GM21390 (cell line): ENCODE results near the gene CGB1.
"Not testable (repeated sequence)": the region's sequence is repeated elsewhere in the genome, so short reads cannot be mapped to it uniquely, and the experiment has no call there.

Experiments used
- ATAC-seq: cut with Tn5 transposase; IDR thresholded peaks from one replicate; pipeline ENCODE4 v1.9.1; 2021; ENCODE audit not compliant: unreplicated experiment

The CGB1 gene

DNA sequence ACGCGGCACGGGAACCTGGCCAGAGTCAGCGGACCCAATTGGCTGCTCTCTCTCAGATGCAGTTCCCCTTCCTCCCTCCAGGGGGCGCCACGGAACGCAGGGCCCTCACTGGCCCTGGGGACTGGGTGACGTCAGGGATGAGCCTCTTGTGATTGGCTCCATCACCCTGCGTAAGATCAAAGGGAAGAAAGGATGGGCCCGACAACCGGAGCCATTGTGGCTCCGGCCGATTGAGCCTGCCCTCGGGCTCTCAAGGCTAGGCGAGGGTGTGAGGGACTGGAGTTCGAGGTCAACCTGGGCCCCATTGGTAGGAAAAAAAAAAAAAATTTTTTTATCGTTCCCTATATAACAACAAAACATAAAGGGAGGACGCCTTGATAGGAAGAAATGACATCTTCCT, at the start of gene CGB1:
Gene CGB1, minus strand, starts transcription at position 81 of the 400 bp plus-strand sequence. CDS start 184 bp downstream, outside the sequence.
- not testable (repeated sequence) for ATAC-seq

- no peak for ATAC-seq
Measured at GRCh38 chr19:49086296-49086695, 49.6 kb upstream of the CGB1 start.

DNA sequence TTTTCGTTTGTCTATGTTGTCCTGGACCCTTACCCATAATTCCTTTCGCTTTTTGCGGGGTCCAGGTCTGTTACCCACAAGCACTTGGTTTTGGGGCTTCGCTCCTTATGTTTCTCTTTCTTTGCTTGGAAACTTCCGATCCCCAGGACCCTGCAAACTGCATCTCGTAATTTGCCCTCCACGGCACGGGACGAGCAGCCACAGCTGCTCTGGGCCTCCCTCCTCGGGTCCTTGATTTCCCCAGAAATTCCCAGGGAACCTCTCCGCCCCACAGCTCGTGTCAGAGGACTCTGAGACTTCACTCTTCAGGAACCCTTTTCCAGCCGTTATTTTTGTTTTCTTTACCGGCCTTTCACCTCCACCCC, 49.2 kb upstream of the CGB1 start:
- no peak for ATAC-seq

GRCh38 chr19:49085020-49085867, 48.5 kb upstream of the CGB1 start, which contains the start of gene SNRNP70:
SNRNP70 (plus strand) TSS chr19:49085451; CDS start chr19:49086415, 964 bp downstream.
- peak; percentile 76 for ATAC-seq

DNA sequence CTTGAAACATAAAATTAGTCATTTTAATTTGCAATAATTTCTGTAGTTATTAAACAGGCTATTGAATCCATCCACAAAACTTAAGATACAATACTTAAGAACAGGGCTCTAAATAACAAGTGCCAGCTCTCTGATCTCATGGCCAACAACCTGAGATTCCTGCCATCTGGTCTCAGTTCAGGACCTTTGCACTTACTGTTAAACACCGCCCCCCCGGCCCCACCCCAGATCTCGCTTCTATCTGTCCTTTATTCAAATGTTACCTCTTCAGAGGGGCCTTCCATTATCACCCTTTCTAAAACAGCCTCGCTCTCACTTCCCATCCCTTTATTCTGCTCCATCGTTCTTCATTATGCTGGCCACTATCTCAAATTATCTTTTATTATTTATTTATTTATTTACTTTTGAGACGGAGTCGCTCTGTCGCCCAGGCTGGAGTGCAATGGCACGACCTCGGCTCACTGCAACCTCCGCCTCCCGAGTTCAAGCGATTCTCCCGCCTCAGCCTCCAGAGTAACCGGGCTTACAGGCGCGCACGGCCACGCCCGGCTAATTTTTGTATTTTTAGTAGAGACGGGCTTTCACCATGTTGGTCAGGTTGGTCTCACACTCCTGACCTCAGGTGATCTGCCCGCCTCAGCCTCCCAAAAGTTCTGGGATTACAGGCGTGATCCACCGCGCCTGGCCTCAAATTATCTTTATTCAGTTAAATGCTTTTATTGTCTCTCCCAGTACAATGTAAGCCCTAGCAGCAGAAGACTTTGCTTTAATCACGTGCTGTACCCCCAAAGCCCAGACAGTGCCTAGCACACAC, 47.7 kb upstream of the CGB1 start:
- ATAC-seq: no peak

DNA sequence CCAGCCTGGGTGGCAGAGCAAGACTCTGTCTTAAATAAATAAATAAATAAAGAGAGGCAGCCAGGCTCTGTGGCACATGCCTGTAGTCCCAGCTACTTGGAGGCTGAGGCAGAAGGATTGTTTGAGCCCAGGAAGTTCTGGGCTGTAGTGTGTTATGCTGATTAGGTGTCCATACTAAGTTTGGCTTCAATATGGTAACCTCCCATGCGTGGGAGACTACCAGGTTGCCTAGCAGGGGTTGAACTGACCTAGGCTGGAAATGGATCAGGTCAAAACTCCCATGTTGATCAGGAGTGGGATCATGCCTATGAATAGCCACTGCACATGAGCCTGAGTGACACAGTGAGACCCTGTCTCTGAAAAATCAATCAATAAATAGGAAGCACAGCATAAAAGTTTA, 44.6 kb upstream of the CGB1 start:
- ATAC-seq: no peak

DNA sequence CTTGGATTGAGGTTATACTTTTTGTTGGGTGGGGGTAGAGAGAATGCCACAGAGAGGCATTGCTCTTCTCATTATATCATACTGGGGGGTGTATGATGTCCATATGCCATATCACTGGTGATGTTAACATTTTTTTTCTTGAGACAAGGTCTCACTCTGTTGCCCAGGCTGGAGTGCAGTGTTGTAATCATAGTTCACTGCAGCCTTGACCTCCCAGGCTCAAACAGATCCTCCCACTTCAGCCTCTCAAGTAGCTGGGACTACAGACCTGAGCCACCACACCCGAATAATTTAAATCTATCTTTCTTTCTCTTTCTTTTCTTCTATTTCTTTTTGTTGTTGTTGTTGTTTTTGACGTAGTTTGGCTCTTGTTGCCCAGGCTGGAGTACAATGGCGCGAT, 43.7 kb upstream of the CGB1 start:
- ATAC-seq: no peak

DNA sequence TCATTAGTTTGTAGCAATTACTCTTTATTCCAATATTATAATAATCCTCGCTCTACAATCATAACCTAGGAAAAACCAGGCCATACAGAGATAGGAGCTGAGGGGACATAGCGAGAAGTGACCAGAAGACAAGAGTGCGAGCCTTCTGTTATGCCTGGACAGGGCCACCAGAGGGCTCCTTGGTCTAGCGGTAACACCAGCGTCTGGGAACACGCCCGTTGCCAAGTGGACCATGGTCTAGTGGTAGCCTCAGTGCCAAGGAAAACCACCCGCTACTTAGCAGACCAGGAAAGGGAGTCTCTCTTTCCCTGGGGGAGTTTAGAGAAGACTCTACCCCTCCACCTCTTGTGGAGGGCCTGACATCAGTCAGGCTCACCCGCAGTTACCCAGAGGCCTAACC, 38.2 kb upstream of the CGB1 start:
- not testable (repeated sequence) for ATAC-seq

DNA sequence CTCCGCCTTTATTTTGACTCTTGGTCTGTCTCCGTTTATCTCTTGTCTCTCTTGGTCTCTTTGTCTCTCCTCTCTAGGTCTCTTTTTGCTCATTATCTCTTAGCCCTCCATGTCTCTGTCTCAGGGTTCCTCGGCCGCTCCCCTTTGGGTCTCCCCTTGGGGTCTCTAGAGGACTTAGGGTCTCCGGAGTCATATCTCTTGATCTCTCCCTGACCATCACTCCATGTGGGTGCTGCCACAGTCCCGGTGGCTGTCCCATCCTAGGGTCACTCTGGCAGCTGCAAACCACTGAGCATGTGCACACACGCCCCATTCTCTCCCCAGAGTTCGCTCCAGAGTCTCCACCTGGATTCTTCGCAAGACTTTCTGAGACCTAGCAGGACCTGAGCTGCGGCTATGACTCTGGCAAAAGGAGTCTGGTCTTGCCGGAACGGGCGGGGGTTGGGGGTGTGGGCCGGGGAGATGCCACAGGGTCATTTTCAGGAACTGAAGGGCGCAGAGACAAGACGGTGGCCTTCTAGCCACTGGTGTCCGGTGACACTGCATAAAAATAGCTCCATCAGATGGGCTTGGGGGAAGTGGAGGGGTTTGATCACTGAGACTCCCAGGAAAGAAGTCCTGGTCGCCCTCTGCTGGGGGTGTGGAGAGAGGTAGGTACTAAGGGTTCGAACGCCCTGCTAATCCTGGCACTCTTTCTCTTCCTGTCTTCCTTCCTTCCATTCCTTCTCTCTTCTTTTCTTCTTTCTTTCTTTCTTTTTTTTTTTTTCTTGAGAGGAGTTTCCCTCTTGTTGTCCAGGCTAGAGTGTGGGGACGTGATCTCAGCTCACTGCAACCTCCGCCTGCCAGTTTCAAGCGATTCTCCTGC, 37.1 kb upstream of the CGB1 start:
- no peak for ATAC-seq

DNA sequence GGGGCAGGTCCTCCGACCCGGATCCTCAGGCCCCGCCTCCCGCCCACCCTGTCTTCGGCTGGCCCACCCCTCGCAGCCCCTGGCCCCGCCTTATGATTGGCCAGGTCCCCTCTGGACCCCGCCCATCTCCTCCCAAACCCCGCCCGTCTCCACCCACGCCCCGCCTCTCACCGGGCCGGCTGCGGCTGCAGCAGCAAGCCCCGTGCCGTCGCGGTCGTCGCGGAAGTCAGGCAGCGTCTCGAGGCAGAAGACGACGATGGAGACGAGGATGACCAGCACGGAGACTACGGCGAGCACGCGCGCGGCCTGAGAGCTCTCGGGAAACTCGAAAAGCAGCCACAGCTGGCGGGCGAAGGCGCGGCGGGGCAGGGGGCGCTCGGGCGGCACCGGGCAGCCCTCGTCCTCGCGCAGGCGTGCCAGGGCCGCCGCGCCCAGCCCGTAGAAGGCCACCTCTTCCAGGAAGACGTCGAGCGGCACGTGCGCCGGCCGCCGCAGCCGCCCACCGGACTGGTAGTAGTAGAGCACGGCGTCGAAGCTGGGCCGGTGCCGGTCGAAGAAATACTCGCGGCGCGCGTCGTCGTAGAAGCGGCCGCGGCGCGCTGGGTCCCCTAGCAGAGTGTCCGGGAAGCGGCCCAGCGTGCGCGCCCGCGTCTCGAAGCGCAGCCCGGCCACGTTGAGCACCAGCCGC, 35.3 kb upstream of the CGB1 start:
- ATAC-seq: no peak

GRCh38 chr19:49070416-49070815, 33.7 kb upstream of the CGB1 start:
- no peak for ATAC-seq

GRCh38 chr19:49069026-49069425, 32.3 kb upstream of the CGB1 start:
- no peak for ATAC-seq

- no peak for ATAC-seq
Measured at GRCh38 chr19:49067554-49067953, 30.9 kb upstream of the CGB1 start.

GRCh38 chr19:49065905-49066512, 29.3 kb upstream of the CGB1 start:
- ATAC-seq: no peak

- no peak for ATAC-seq
Measured at GRCh38 chr19:49064768-49065611, 28.3 kb upstream of the CGB1 start, which contains the start of gene NTF4. NTF4 (minus strand) TSS chr19:49064818; CDS start chr19:49061997, 2,821 bp downstream.

- ATAC-seq: no peak
Measured at GRCh38 chr19:49064029-49064629, 27.4 kb upstream of the CGB1 start.

DNA sequence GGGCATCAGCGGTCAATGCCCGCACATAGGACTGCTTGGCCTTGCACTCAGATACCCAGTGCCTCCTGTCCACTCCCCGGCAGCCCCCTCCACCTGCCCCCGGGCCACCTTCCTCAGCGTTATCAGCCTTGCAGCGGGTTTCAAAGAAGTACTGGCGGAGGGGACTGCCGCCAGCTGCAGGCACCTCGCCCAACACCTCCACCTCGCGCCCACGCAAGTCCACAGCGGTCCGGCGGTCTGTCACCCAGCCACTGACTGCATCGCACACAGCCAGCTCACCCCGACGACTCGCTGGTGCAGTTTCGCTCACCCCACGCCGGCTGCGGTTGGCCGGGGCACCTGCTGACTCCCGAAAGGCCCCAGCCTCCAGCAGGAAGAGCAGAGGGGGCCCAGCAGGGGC, 24.8 kb upstream of the CGB1 start:
- no peak for ATAC-seq

GRCh38 chr19:49061000-49061399, 24.3 kb upstream of the CGB1 start:
- no peak for ATAC-seq

- no peak for ATAC-seq
Measured at GRCh38 chr19:49059053-49059452, 22.4 kb upstream of the CGB1 start.
